Skeletal muscle tissue (tissue), 4 donors: Measurements from ENCODE around the gene IFNK. TPM values are rescaled to one million over a fixed set of nuclear protein-coding genes. Genes with fewer than 3 reads are reported as not detected.
"Not testable (repeated sequence)": the region's sequence is repeated elsewhere in the genome, so short reads cannot be mapped to it uniquely, and the experiment has no call there.

ENCODE experiments used
- H3K27ac ChIP-seq: one replicate; pipeline ENCODE4 v1.7.0; 2013; ENCODE audit warnings: mild to moderate bottlenecking, low read depth, low read length, inconsistent platforms
- H3K27me3 ChIP-seq, 3 donors: one replicate each; pipeline ENCODE4 v1.7.0; 2013; ENCODE audit warnings: low read length in 3 of 3; ENCODE audit not compliant: control insufficient read depth in 3 of 3, insufficient read depth in 3 of 3
- H3K36me3 ChIP-seq, 3 donors: one replicate each; pipeline ENCODE4 v1.7.0; 2013; ENCODE audit warnings: low read length in 3 of 3; ENCODE audit not compliant: control insufficient read depth in 3 of 3, insufficient read depth in 3 of 3
- H3K4me1 ChIP-seq, 3 donors: one replicate each; pipeline ENCODE4 v1.7.0; 2013; ENCODE audit warnings: low read length in 3 of 3, mild to moderate bottlenecking in 3 of 3; ENCODE audit not compliant: control insufficient read depth in 3 of 3, insufficient read depth in 3 of 3
- H3K4me3 ChIP-seq, 3 donors: one replicate each; pipeline ENCODE4 v1.7.0; 2013; ENCODE audit warnings: low read length in 3 of 3
- H3K9ac ChIP-seq, 3 donors: one replicate each; pipeline ENCODE4 v1.7.0; 2013; ENCODE audit warnings: low read length in 3 of 3, mild to moderate bottlenecking in 3 of 3, moderate library complexity in 2 of 3, low read depth in 1 of 3
- H3K9me3 ChIP-seq, 3 donors: one replicate each; pipeline ENCODE4 v1.7.0; 2013; ENCODE audit warnings: low read length in 3 of 3; ENCODE audit not compliant: control insufficient read depth in 3 of 3
- total RNA-seq: library from RNA; depleted of rRNA; stranded (reverse); fragments of >200 nt; gene quantifications from one replicate; pipeline ENCODE4 v1.2.3, GENCODE V29; 2014
- donor health status: Osteomylitis.

IFNK gene
- total RNA-seq, 1 donor from 2014 or later = not detected

- no peaks in the 10 kb centered on the region for H3K9me3 ChIP-seq
- H3K27me3 ChIP-seq = no peaks in the 10 kb centered on the region
- H3K4me1 ChIP-seq = no peaks in the 10 kb centered on the region
- no peak overlapping the region for H3K9ac ChIP-seq
- no peaks in the 10 kb centered on the region for H3K36me3 ChIP-seq
- no peak overlapping the region for H3K4me3 ChIP-seq
- no peak overlapping the region for H3K27ac ChIP-seq
These were observed 34.8 kb upstream of the IFNK start for GRCh38 chr9:27489087-27489876.

- Histone ChIP-seq H3K4me3 (no peak overlapping the region), H3K27me3 (no peaks in the 10 kb centered on the region), H3K36me3 (no peaks in the 10 kb centered on the region)
These were observed 32.9 kb upstream of the IFNK start for GRCh38 chr9:27491154-27491553.

GRCh38 chr9:27495480-27496134 lies 28.5 kb upstream of the IFNK start:
- Histone ChIP-seq H3K27ac (peak overlapping the region; percentile 13), H3K4me3 (no peak overlapping the region), H3K9me3 (no peaks in the 10 kb centered on the region), H3K9ac (no peak overlapping the region), H3K4me1 (peaks cover 0 to 4% (median 0%) of the 10 kb centered on the region in 3 donors), H3K36me3 (no peaks in the 10 kb centered on the region), H3K27me3 (no peaks in the 10 kb centered on the region)

More at GRCh38 chr9:27491154-27491553, 32.9 kb upstream of the IFNK start:
- H3K4me1 ChIP-seq = no peaks in the 10 kb centered on the region
- H3K9ac ChIP-seq = no peak overlapping the region
- no peaks in the 10 kb centered on the region for H3K9me3 ChIP-seq
- H3K27ac ChIP-seq = no peak overlapping the region

- Histone ChIP-seq H3K36me3 (no peaks in the 10 kb centered on the region), H3K27me3 (no peaks in the 10 kb centered on the region), H3K27ac (peak overlapping the region; percentile 13), H3K4me3 (no peak overlapping the region), H3K4me1 (peaks cover 0 to 4% (median 0%) of the 10 kb centered on the region in 3 donors), H3K9me3 (no peaks in the 10 kb centered on the region), H3K9ac (no peak overlapping the region)
These were observed 28.0 kb upstream of the IFNK start for GRCh38 chr9:27496135-27496504.

GRCh38 chr9:27497883-27498417 lies 26.1 kb upstream of the IFNK start:
- Histone ChIP-seq H3K36me3 (no peaks in the 10 kb centered on the region), H3K4me3 (no peak overlapping the region), H3K9ac (no peak overlapping the region)

GRCh38 chr9:27499451-27499850 lies 24.6 kb upstream of the IFNK start:
- H3K4me3 ChIP-seq = no peak overlapping the region
- H3K27ac ChIP-seq = no peak overlapping the region
- H3K27me3 ChIP-seq = no peaks in the 10 kb centered on the region
- H3K36me3 ChIP-seq = no peaks in the 10 kb centered on the region
- no peak overlapping the region for H3K9ac ChIP-seq
- H3K4me1 ChIP-seq = peaks cover 0 to 4% (median 0%) of the 10 kb centered on the region in 3 donors
- H3K9me3 ChIP-seq = peaks cover 0 to under 1% (median 0%) of the 10 kb centered on the region in 3 donors

More at GRCh38 chr9:27497883-27498417, 26.1 kb upstream of the IFNK start:
- H3K27ac ChIP-seq = no peak overlapping the region
- peaks cover 0 to 4% (median 0%) of the 10 kb centered on the region in 3 donors for H3K4me1 ChIP-seq
- H3K9me3 ChIP-seq = no peaks in the 10 kb centered on the region
- H3K27me3 ChIP-seq = no peaks in the 10 kb centered on the region

- H3K9me3 ChIP-seq, H3K4me1 ChIP-seq, H3K27ac ChIP-seq, H3K9ac ChIP-seq, H3K4me3 ChIP-seq, H3K36me3 ChIP-seq, H3K27me3 ChIP-seq: not testable (repeated sequence)
These were observed 23.2 kb upstream of the IFNK start for GRCh38 chr9:27500902-27501301.

GRCh38 chr9:27503623-27504022 lies 20.5 kb upstream of the IFNK start:
- Histone ChIP-seq H3K36me3 (no peaks in the 10 kb centered on the region), H3K27ac (no peak overlapping the region), H3K9me3 (peaks cover 0 to 4% (median 0%) of the 10 kb centered on the region in 3 donors), H3K4me1 (no peaks in the 10 kb centered on the region), H3K9ac (no peak overlapping the region), H3K27me3 (no peaks in the 10 kb centered on the region), H3K4me3 (no peak overlapping the region)

GRCh38 chr9:27504259-27504658 lies 19.8 kb upstream of the IFNK start:
- no peaks in the 10 kb centered on the region for H3K27me3 ChIP-seq
- no peak overlapping the region for H3K9ac ChIP-seq
- H3K27ac ChIP-seq = no peak overlapping the region
- H3K9me3 ChIP-seq = peaks cover 0 to 4% (median 0%) of the 10 kb centered on the region in 3 donors
- H3K4me1 ChIP-seq = no peaks in the 10 kb centered on the region
- no peaks in the 10 kb centered on the region for H3K36me3 ChIP-seq
- H3K4me3 ChIP-seq = no peak overlapping the region

- H3K4me1 ChIP-seq = no peaks in the 10 kb centered on the region
- no peak overlapping the region for H3K4me3 ChIP-seq
- no peak overlapping the region for H3K9ac ChIP-seq
- H3K27ac ChIP-seq = no peak overlapping the region
- H3K36me3 ChIP-seq = no peaks in the 10 kb centered on the region
- H3K9me3 ChIP-seq = peaks cover 0 to 4% (median 0%) of the 10 kb centered on the region in 3 donors
- no peaks in the 10 kb centered on the region for H3K27me3 ChIP-seq
These were observed 18.3 kb upstream of the IFNK start for GRCh38 chr9:27505744-27506161.
